WTC11 (cell line): Measurements from ENCODE around the gene ZYG11B. TPM values are rescaled to one million over a fixed set of nuclear protein-coding genes. Genes with fewer than 3 reads are reported as not detected.

ENCODE experiments used
- ATAC-seq: fragments of 200-7000 bp; cut with Tn5 transposase; 2 replicates; pipeline ENCODE4 v1.10.0; 2021; ENCODE audit warnings: mild to moderate bottlenecking, moderate library complexity
- CTCF ChIA-PET: fragments of 300-600 bp; sonication (Branson Sonifier 250); formaldehyde crosslinking; loops from one replicate; lab custom pipeline; 2021; ENCODE audit warnings: antibody characterized with exemption; lab: Charles Lee
- POLR2A ChIA-PET: fragments of 350-600 bp; sonication (Branson Sonifier 250); formaldehyde crosslinking; loops from one replicate; lab custom pipeline; 2021; ENCODE audit warnings: antibody characterized with exemption; lab: Charles Lee
- DNase-seq: peaks from one replicate; pipeline ENCODE4 v3.0.0; 2021; ENCODE audit warnings: low spot score
- H3K27ac Mint-ChIP-seq: 2 replicates; pipeline ENCODE4 v1.8.0; 2021; ENCODE audit warnings: mixed read lengths
- H3K27me3 Mint-ChIP-seq: 2 replicates; pipeline ENCODE4 v1.8.0; 2021; ENCODE audit warnings: low read depth, mild to moderate bottlenecking, moderate library complexity, mixed read lengths
- H3K36me3 Mint-ChIP-seq: 2 replicates; pipeline ENCODE4 v1.8.0; 2021; ENCODE audit warnings: mixed read lengths
- H3K4me1 Mint-ChIP-seq: 2 replicates; pipeline ENCODE4 v1.8.0; 2022; ENCODE audit warnings: mixed read lengths
- H3K4me3 Mint-ChIP-seq: 2 replicates; pipeline ENCODE4 v1.8.0; 2021; ENCODE audit warnings: mild to moderate bottlenecking, moderate library complexity, mixed read lengths
- H3K9me3 Mint-ChIP-seq: 2 replicates; pipeline ENCODE4 v1.8.0; 2021; ENCODE audit warnings: mixed read lengths
- ATF1 ChIP-seq: sonication (generic); formaldehyde crosslinking; IDR thresholded peaks from 2 replicates; pipeline ENCODE4 v1.8.1; 2023; ENCODE audit warnings: mild to moderate bottlenecking, moderate library complexity, missing genetic modification reagents
- CDX4 ChIP-seq: fragments of 250-450 bp; sonication (Bioruptor Pico); IDR thresholded peaks from 2 replicates; pipeline ENCODE4 v1.9.0; 2021; ENCODE audit warnings: moderate library complexity, mild to moderate bottlenecking, inconsistent platforms, borderline replicate concordance
- CREM ChIP-seq: sonication (generic); formaldehyde crosslinking; IDR thresholded peaks from 2 replicates; pipeline ENCODE4 v1.8.1; 2022; ENCODE audit warnings: mild to moderate bottlenecking, missing genetic modification reagents, moderate library complexity
- E2F4 ChIP-seq: sonication (generic); formaldehyde crosslinking; IDR thresholded peaks from 2 replicates; pipeline ENCODE4 v1.8.1; 2022; ENCODE audit warnings: low read depth, mild to moderate bottlenecking, moderate library complexity, missing genetic modification reagents, borderline replicate concordance
- E2F5 ChIP-seq: sonication (generic); formaldehyde crosslinking; IDR thresholded peaks from 2 replicates; pipeline ENCODE4 v1.8.1; 2022; ENCODE audit warnings: mild to moderate bottlenecking, moderate library complexity, missing genetic modification reagents
- ETV6 ChIP-seq: sonication (generic); formaldehyde crosslinking; IDR thresholded peaks from 2 replicates; pipeline ENCODE4 v1.8.1; 2022; ENCODE audit warnings: mild to moderate bottlenecking, missing genetic modification reagents
- MXD4 ChIP-seq: fragments of 250-450 bp; sonication (Bioruptor Pico); IDR thresholded peaks from 2 replicates; pipeline ENCODE4 v1.8.0; 2021; ENCODE audit warnings: mild to moderate bottlenecking, moderate library complexity, borderline replicate concordance
- MYBL2 ChIP-seq: sonication (generic); formaldehyde crosslinking; IDR thresholded peaks from 2 replicates; pipeline ENCODE4 v1.8.1; 2023; ENCODE audit warnings: mild to moderate bottlenecking, moderate library complexity, missing genetic modification reagents
- NFATC4 ChIP-seq: fragments of 250-450 bp; sonication (Bioruptor Pico); IDR thresholded peaks from 2 replicates; pipeline ENCODE4 v1.9.0; 2021; ENCODE audit warnings: mild to moderate bottlenecking
- NFE2L1 ChIP-seq: sonication (generic); formaldehyde crosslinking; IDR thresholded peaks from 2 replicates; pipeline ENCODE4 v1.8.1; 2023; ENCODE audit warnings: missing genetic modification reagents
- NFYB ChIP-seq: sonication (generic); formaldehyde crosslinking; conservative IDR thresholded peaks from 2 replicates; pipeline ENCODE4 v1.8.0; 2022; ENCODE audit warnings: low read depth, missing genetic modification reagents
- NR1H2 ChIP-seq: sonication (generic); formaldehyde crosslinking; IDR thresholded peaks from 2 replicates; pipeline ENCODE4 v1.9.0; 2021; ENCODE audit warnings: mild to moderate bottlenecking, moderate library complexity, missing genetic modification reagents
- PREB ChIP-seq: sonication (generic); formaldehyde crosslinking; IDR thresholded peaks from 2 replicates; pipeline ENCODE4 v1.8.1; 2022; ENCODE audit warnings: mild to moderate bottlenecking, missing genetic modification reagents, moderate library complexity, borderline replicate concordance
- SMAD3 ChIP-seq: sonication (generic); formaldehyde crosslinking; IDR thresholded peaks from 2 replicates; pipeline ENCODE4 v1.8.0; 2022; ENCODE audit warnings: missing genetic modification reagents, mild to moderate bottlenecking, borderline replicate concordance
- SMAD4 ChIP-seq: sonication (generic); formaldehyde crosslinking; IDR thresholded peaks from 2 replicates; pipeline ENCODE4 v1.8.0; 2022; ENCODE audit warnings: mild to moderate bottlenecking, missing genetic modification reagents
- TP53 ChIP-seq: sonication (generic); formaldehyde crosslinking; IDR thresholded peaks from 2 replicates; pipeline ENCODE4 v1.8.1; 2023; ENCODE audit warnings: mild to moderate bottlenecking, missing genetic modification reagents
- ZMAT4 ChIP-seq: fragments of 250-450 bp; sonication (Bioruptor Pico); IDR thresholded peaks from 2 replicates; pipeline ENCODE4 v1.9.0; 2021; ENCODE audit warnings: mild to moderate bottlenecking
- ZNF138 ChIP-seq: sonication (generic); formaldehyde crosslinking; conservative IDR thresholded peaks from 2 replicates; pipeline ENCODE4 v1.8.1; 2022; ENCODE audit warnings: mild to moderate bottlenecking, moderate library complexity, missing genetic modification reagents
- ZNF232 ChIP-seq: sonication (generic); formaldehyde crosslinking; IDR thresholded peaks from 2 replicates; pipeline ENCODE4 v1.8.0; 2022; ENCODE audit warnings: mild to moderate bottlenecking, missing genetic modification reagents
- ZNF416 ChIP-seq: fragments of 250-450 bp; sonication (Bioruptor Pico); IDR thresholded peaks from 2 replicates; pipeline ENCODE4 v1.9.0; 2021; ENCODE audit warnings: mild to moderate bottlenecking, inconsistent platforms
- ZNF425 ChIP-seq: fragments of 250-450 bp; sonication (Bioruptor Pico); conservative IDR thresholded peaks from 2 replicates; pipeline ENCODE4 v1.9.0; 2021; ENCODE audit warnings: mild to moderate bottlenecking
- total RNA-seq: library from RNA; stranded (reverse); gene quantifications from 3 replicates; pipeline ENCODE4 v1.2.3, GENCODE V29; 2021
- TF ChIP-seq, protein P1 (sequence below): fragments of 250-450 bp; sonication (Bioruptor Pico); IDR thresholded peaks from 2 replicates; pipeline ENCODE4 v1.9.0; 2021; ENCODE audit warnings: mild to moderate bottlenecking
- TF ChIP-seq, protein P2 (sequence below): sonication (generic); formaldehyde crosslinking; IDR thresholded peaks from 2 replicates; pipeline ENCODE4 v1.8.0; 2022; ENCODE audit warnings: missing genetic modification reagents

ZYG11B gene
- total RNA-seq, 1 experiment from 2014 or later = 19.2 TPM

GRCh38 chr1:52771384-52771783 lies 45.1 kb downstream of the ZYG11B start:
- Mint-ChIP-seq H3K36me3 (peaks cover 7% of the 10 kb centered on the region), H3K27ac (0 out of 2 replicates have a peak overlapping the region, but pooled peaks have one; percentile 45), H3K4me3 (no peak overlapping the region), H3K9me3 (peaks cover 4% of the 10 kb centered on the region; the same call in 1 of the 2 replicates), H3K4me1 (no peaks in the 10 kb centered on the region), H3K27me3 (no peaks in the 10 kb centered on the region)
- TF ChIP-seq ETV6 (CRISPR knock-in tag) (no peak), ZNF232 (CRISPR knock-in tag) (no peak), ZMAT4 (CRISPR knock-in tag) (no peak), E2F4 (CRISPR knock-in tag) (no peak), NFE2L1 (CRISPR knock-in tag) (no peak)
- DNase-seq (no peak), ATAC-seq (no peak)
- POLR2A ChIA-PET = no interaction called here
- CTCF ChIA-PET = no interaction called here

GRCh38 chr1:52786148-52786547 lies 59.9 kb downstream of the ZYG11B start:
- H3K9me3 Mint-ChIP-seq = no peaks in the 10 kb centered on the region
- ATAC-seq (no peak), DNase-seq (no peak)
- no peak overlapping the region for H3K4me3 Mint-ChIP-seq
- POLR2A ChIA-PET = no interaction called here
- H3K4me1 Mint-ChIP-seq = no peaks in the 10 kb centered on the region
- no peak for TF ChIP-seq MXD4 (CRISPR knock-in tag)
- no peak for TF ChIP-seq CREM (CRISPR knock-in tag)
- no peak for TF ChIP-seq NR1H2 (CRISPR knock-in tag)
- no peak for TF ChIP-seq ZNF416
- no peak for TF ChIP-seq NFATC4 (CRISPR knock-in tag)
- TF ChIP-seq NFYB (CRISPR knock-in tag) = no peak
- no peak for TF ChIP-seq ATF1 (CRISPR knock-in tag)
- no peak for TF ChIP-seq TP53 (CRISPR knock-in tag)
- TF ChIP-seq, protein P1, sequence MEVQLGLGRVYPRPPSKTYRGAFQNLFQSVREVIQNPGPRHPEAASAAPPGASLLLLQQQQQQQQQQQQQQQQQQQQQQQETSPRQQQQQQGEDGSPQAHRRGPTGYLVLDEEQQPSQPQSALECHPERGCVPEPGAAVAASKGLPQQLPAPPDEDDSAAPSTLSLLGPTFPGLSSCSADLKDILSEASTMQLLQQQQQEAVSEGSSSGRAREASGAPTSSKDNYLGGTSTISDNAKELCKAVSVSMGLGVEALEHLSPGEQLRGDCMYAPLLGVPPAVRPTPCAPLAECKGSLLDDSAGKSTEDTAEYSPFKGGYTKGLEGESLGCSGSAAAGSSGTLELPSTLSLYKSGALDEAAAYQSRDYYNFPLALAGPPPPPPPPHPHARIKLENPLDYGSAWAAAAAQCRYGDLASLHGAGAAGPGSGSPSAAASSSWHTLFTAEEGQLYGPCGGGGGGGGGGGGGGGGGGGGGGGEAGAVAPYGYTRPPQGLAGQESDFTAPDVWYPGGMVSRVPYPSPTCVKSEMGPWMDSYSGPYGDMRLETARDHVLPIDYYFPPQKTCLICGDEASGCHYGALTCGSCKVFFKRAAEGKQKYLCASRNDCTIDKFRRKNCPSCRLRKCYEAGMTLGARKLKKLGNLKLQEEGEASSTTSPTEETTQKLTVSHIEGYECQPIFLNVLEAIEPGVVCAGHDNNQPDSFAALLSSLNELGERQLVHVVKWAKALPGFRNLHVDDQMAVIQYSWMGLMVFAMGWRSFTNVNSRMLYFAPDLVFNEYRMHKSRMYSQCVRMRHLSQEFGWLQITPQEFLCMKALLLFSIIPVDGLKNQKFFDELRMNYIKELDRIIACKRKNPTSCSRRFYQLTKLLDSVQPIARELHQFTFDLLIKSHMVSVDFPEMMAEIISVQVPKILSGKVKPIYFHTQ (CRISPR knock-in tag) = no peak
- TF ChIP-seq, protein P2, sequence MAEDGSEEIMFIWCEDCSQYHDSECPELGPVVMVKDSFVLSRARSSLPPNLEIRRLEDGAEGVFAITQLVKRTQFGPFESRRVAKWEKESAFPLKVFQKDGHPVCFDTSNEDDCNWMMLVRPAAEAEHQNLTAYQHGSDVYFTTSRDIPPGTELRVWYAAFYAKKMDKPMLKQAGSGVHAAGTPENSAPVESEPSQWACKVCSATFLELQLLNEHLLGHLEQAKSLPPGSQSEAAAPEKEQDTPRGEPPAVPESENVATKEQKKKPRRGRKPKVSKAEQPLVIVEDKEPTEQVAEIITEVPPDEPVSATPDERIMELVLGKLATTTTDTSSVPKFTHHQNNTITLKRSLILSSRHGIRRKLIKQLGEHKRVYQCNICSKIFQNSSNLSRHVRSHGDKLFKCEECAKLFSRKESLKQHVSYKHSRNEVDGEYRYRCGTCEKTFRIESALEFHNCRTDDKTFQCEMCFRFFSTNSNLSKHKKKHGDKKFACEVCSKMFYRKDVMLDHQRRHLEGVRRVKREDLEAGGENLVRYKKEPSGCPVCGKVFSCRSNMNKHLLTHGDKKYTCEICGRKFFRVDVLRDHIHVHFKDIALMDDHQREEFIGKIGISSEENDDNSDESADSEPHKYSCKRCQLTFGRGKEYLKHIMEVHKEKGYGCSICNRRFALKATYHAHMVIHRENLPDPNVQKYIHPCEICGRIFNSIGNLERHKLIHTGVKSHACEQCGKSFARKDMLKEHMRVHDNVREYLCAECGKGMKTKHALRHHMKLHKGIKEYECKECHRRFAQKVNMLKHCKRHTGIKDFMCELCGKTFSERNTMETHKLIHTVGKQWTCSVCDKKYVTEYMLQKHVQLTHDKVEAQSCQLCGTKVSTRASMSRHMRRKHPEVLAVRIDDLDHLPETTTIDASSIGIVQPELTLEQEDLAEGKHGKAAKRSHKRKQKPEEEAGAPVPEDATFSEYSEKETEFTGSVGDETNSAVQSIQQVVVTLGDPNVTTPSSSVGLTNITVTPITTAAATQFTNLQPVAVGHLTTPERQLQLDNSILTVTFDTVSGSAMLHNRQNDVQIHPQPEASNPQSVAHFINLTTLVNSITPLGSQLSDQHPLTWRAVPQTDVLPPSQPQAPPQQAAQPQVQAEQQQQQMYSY (CRISPR knock-in tag) = no peak
- TF ChIP-seq CDX4 (CRISPR knock-in tag) = no peak
- no peak for TF ChIP-seq ZNF138 (CRISPR knock-in tag)
- no peak for TF ChIP-seq E2F5 (CRISPR knock-in tag)
- TF ChIP-seq PREB (CRISPR knock-in tag) = no peak
- no peak for TF ChIP-seq ZNF425 (CRISPR knock-in tag)
- TF ChIP-seq SMAD3 (CRISPR knock-in tag) = no peak
- no peak for TF ChIP-seq SMAD4
- no peak for TF ChIP-seq MYBL2 (CRISPR knock-in tag)
- peaks cover 15% of the 10 kb centered on the region for H3K36me3 Mint-ChIP-seq
- no peaks in the 10 kb centered on the region for H3K27me3 Mint-ChIP-seq
- H3K27ac Mint-ChIP-seq = no peak overlapping the region
- CTCF ChIA-PET = no interaction called here
